ENCODE measurements around the gene HTR2C. TPM values are rescaled to one million over a fixed set of nuclear protein-coding genes. Genes with fewer than 3 reads are reported as not detected.

Gene HTR2C
- total and polyA plus RNA-seq, 11 donors, result not detected

GRCh38 chrX:114905251-114905650 lies 321.4 kb downstream of the HTR2C start:
- H3K4me1 ChIP-seq, result no peaks in the 10 kb centered on the region
- WGBS, 4 donors, result 51 to 85% (median 74%) methylated on average over 2 of the region's 2 CpGs
- H3K4me3 ChIP-seq, result no peak overlapping the region
- H3K27ac ChIP-seq, result no peak overlapping the region
- intact Hi-C loops (cut with DNase I), result no loop called here
- TF ChIP-seq POLR2A (IDR thresholded peaks at IDR 0.05) (no peak), CTCF (IDR thresholded peaks at IDR 0.05) (no peak)
- no peaks in the 10 kb centered on the region for H3K9me3 ChIP-seq
- DNase-seq, result no peak
- peaks cover 0 to 7% (median 0%) of the 10 kb centered on the region in 9 donors for H3K27me3 ChIP-seq
- no peaks in the 10 kb centered on the region for H3K36me3 ChIP-seq
- no peak for ATAC-seq

GRCh38 chrX:114906984-114907510 lies 323.2 kb downstream of the HTR2C start:
- no peaks in the 10 kb centered on the region for H3K36me3 ChIP-seq
- intact Hi-C loops (cut with DNase I), result no loop called here
- ATAC-seq, result no peak
- WGBS, 4 donors, result 38 to 44% (median 41%) methylated on average over 9 of the region's 9 CpGs
- TF ChIP-seq POLR2A (IDR thresholded peaks at IDR 0.05) (no peak), CTCF (IDR thresholded peaks at IDR 0.05) (no peak)
- no peak overlapping the region for H3K4me3 ChIP-seq
- H3K27me3 ChIP-seq, result peaks cover 0 to 11% (median 0%) of the 10 kb centered on the region in 9 donors
- no peaks in the 10 kb centered on the region for H3K4me1 ChIP-seq
- no peaks in the 10 kb centered on the region for H3K9me3 ChIP-seq
- no peak for DNase-seq
- H3K27ac ChIP-seq, result no peak overlapping the region

GRCh38 chrX:114924423-114924822 lies 340.5 kb downstream of the HTR2C start:
- Histone ChIP-seq H3K9me3 (no peaks in the 10 kb centered on the region), H3K27me3 (peaks cover 0 to 4% (median 0%) of the 10 kb centered on the region in 9 donors), H3K4me3 (no peak overlapping the region), H3K36me3 (no peaks in the 10 kb centered on the region), H3K27ac (peak overlapping the region in 4 of 12 donors; percentile 14 to 52 (median 38)), H3K4me1 (peaks cover 0 to 19% (median 5%) of the 10 kb centered on the region in 12 donors)
- intact Hi-C loops (cut with DNase I), result no loop called here
- no peak for DNase-seq
- ATAC-seq, result no peak
- WGBS, 4 donors, result 30 to 54% (median 49%) methylated on average over 3 of the region's 3 CpGs
- TF ChIP-seq POLR2A (IDR thresholded peaks at IDR 0.05), result no peak
- TF ChIP-seq CTCF (IDR thresholded peaks at IDR 0.05), result no peak

GRCh38 chrX:114924856-114925255 lies 341.0 kb downstream of the HTR2C start:
- Histone ChIP-seq H3K4me1 (peaks cover 0 to 19% (median 5%) of the 10 kb centered on the region in 12 donors), H3K4me3 (no peak overlapping the region), H3K9me3 (no peaks in the 10 kb centered on the region), H3K27ac (peak overlapping the region in 4 of 12 donors; percentile 14 to 52 (median 40)), H3K27me3 (peaks cover 0 to 4% (median 0%) of the 10 kb centered on the region in 9 donors), H3K36me3 (no peaks in the 10 kb centered on the region)
- TF ChIP-seq CTCF (IDR thresholded peaks at IDR 0.05), result no peak
- TF ChIP-seq POLR2A (IDR thresholded peaks at IDR 0.05), result no peak
- ATAC-seq (no peak), DNase-seq (no peak)
- intact Hi-C loops (cut with DNase I), result no loop called here

All from heart left ventricle (tissue), 16 donors.